SH-SY5Y (cell line): ENCODE data around the gene RAPGEF3.

Experiments used
- GATA2 ChIP-seq: IDR thresholded peaks from 2 replicates; pipeline ENCODE4 v1.6.1; 2011; ENCODE audit warnings: mild to moderate bottlenecking, low read depth, low read length
- GATA3 ChIP-seq: IDR thresholded peaks from 2 replicates; pipeline ENCODE4 v1.6.1; 2011; ENCODE audit warnings: low read depth, mild to moderate bottlenecking, low read length, moderate library complexity

DNA sequence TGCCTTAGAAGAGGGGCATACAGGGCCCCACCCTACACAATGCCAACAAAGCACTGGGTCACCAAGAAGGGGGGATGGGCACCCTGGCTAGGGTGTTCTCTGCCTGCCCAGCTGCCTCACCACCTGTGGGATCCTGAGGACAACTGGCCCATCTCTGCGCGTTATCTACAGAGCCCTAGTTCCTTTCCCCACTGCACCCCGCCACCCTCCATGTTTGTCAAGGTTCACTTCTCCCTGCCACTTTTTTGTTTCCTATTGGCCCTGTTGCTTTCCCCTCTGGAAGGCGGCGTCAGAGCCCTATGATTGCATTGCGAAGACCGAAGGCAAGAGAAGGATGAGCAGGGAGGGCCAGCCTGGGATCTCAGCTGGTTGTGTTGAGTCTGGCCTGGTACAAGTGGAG lies 16.0 kb upstream of the RAPGEF3 start:
- TF ChIP-seq GATA3, result no peak
- TF ChIP-seq GATA2, result no peak
